Fibroblast of skin of abdomen (primary cell): ENCODE data around the gene ZSCAN5B.
"Not testable (repeated sequence)": the region's sequence is repeated elsewhere in the genome, so short reads cannot be mapped to it uniquely, and the experiment has no call there.

Source experiments
- DNase-seq: peaks from one replicate; pipeline ENCODE4 v3.0.0-alpha.2; 2013

The ZSCAN5B gene

DNA sequence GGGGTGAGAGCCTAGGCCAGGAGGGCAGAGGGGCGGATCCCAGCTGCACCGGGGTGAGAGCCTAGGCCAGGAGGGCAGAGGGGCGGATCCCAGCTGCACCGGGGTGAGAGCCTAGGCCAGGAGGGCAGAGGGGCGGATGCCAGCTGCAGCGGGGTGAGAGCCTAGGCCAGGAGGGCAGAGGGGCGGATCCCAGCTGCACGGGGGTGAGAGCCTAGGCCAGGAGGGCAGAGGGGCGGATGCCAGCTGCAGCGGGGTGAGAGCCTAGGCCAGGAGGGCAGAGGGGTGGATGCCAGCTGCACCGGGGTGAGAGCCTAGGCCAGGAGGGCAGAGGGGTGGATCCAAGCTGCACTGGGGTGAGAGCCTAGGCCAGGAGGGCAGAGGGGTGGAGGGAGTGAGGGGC is 21.3 kb downstream of the ZSCAN5B start:
- not testable (repeated sequence) for DNase-seq

DNA sequence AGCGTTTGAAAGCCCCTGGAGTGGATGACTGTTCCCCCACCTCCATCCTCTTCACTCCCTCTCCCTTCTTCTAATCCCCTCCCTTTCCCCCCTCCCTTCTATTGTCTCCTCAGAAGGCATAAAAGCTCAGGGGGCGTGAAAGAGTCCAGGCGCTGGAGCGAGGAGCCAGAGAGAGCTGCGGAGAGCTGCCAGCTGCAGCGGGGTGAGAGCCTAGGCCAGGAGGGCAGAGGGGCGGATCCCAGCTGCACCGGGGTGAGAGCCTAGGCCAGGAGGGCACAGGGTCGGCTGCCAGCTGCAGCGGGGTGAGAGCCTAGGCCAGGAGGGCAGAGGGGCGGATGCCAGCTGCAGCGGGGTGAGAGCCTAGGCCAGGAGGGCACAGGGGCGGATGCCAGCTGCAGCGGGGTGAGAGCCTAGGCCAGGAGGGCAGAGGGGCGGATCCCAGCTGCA is 21.7 kb downstream of the ZSCAN5B start, which contains the start of gene GALP:
GALP (plus strand) TSS at position 148 of the 447 bp plus-strand sequence. CDS start 1,101 bp downstream, outside the sequence.
- DNase-seq, result not testable (repeated sequence)

DNA sequence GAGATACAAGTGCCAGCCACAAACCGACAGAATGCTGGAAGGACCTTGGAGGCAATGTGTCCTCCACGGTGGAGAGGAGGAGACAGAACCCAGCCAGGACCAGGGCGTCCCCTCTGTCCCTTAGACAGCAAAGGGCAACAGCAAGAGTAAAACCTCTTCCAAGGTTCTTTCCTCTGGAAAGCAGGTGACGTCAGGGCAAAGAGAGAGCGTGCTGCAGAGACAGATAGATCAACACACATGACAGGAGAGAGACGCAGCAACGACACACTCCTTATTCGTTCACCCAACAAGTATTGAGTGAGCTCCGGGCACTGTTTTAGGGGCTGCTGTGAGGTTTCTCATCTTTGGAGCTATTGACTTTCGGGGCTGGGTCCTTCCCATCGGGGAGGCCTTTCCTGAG is 23.0 kb downstream of the ZSCAN5B start:
- DNase-seq, result no peak

DNA sequence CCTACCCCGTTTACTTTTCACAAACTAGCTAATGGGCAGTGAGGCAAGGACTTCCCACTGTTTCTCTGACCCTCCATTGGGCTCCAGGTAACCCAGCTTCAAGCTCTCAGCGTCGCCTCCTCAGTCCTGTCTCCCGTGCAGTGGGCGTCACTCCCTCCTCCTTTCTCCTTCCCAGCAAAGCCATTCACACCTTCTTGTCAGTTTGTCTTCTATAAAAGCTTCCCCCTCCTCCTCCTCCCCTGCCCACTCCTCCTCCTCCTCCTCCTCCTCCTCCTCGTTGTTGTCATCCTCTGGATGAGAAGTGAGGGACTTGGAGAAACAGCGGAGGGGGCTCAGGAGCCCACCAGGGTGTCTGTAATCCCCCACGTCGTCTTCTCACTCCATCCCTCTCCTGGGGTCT is 23.5 kb downstream of the ZSCAN5B start:
- DNase-seq, result no peak

DNA sequence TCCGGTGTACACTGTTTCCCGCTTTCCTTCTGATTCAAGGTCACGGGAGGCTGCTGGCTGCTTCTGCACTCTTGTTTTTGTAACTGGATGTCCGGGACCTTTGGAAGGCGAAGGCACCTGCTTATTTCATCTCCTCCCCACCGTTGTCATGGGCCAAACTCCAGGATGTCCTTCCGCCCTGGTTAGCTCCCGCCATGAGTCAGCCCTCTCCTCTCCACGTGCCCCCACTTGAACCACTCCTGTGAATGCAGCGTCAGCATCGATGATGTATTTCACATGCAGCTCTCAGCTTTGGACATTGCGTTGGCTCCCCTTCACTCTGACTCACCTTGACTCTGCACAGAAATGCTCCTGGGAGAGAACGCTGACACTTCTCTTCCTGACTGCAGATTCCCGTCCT is 27.3 kb downstream of the ZSCAN5B start:
- DNase-seq, result no peak

DNA sequence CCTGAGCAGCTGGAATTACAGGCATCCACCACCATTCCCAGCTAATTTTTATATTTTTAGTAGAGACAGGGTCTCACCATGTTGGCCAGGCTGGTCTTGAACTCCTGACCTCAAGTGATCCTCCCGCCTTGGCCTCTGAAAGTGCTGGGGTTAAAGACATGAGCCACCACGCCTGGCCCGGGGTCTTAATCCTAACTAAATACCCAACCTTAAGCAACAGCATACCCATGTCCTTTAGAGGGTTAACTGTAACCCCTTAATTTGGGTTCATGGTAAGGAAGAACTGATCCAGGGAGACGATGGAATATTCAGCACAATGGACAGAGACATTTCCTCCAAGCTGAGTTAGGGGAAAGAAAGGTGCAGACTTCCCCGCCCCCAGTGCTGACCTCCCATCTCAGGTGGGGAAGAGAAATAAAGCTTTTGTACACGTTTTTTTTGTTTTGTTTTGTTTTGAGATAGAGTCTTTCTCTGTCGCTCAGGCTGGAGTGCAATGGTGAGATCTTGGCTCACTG is 30.5 kb downstream of the ZSCAN5B start:
- DNase-seq, result no peak

DNA sequence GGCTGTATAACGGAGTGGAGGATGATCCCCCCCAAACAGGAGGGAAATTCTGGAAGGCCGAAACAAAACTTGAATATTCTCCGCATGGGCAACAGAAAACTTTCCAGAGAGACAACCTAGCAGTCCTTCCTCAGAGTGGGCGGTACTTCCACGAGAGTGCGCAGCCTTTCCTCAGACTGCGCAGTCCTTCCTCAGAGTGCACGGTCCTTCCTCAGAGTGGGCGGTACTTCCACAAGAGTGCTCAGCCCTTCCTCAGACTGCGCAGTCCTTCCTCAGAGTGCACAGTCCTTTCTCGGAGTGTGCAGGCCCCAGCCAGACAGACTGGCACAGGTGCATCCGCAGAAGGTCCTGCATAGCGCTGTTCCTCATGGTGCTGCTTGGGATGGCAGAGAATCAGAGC is 34.5 kb downstream of the ZSCAN5B start:
- no peak for DNase-seq

DNA sequence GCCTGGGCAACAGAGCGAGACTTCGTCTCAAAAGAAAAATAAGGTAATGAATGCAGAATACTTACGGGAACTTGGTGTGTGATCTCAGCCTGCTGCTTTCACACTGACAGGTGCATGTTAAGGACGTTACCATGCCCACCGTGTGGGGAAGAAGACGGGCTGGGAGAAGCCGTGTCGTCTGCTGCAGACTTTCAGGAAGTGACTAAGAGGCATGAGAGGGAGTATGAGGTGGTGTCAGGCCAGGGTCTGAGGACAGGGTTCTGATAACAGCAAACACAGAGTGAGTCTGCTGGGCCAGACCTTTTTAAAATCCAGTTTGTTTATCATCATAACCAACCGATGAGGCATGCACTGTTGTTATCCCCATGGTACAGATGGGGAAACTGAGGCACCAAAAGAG is 35.3 kb downstream of the ZSCAN5B start:
- no peak for DNase-seq

DNA sequence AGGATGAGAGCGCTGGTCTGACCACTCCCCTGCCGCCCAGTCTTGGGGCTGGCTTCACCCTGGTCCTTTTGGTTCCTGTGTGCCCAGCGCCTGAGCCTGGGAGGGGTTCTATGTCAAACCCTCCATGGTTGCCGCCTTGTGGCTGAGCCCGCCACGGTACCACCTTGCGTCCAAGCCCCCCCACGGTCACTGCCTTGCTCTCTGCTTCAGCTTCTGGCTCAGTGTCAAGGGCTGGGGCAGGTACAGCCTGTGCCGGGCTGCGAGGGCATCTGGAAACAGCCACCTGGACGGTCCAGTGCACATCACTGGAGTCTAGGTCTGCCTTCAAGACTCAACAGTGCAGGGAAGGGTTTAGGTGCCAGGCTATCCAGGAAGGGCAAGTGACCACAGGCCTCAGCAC is 36.0 kb downstream of the ZSCAN5B start:
- no peak for DNase-seq

DNA sequence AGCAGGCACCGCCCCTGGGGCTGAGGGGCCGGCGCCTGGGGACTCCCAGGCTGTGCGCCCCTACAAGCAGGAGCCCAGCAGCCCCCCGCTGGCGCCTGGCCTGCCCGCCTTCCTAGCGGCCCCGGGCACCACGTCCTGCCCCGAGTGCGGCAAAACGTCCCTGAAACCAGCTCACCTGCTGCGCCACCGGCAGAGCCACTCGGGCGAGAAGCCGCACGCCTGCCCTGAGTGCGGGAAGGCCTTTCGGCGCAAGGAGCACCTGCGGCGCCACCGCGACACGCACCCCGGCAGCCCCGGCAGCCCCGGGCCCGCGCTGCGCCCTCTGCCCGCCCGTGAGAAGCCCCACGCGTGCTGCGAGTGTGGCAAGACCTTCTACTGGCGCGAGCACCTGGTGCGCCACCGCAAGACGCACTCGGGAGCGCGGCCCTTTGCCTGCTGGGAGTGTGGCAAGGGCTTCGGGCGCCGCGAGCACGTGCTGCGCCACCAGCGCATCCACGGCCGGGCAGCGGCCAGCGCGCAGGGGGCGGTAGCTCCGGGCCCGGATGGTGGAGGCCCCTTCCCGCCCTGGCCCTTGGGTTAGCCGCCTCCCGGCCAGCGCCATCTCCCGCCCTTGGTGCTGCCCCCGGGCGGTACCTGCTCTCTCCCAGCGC is 37.8 kb downstream of the ZSCAN5B start:
- no peak for DNase-seq

DNA sequence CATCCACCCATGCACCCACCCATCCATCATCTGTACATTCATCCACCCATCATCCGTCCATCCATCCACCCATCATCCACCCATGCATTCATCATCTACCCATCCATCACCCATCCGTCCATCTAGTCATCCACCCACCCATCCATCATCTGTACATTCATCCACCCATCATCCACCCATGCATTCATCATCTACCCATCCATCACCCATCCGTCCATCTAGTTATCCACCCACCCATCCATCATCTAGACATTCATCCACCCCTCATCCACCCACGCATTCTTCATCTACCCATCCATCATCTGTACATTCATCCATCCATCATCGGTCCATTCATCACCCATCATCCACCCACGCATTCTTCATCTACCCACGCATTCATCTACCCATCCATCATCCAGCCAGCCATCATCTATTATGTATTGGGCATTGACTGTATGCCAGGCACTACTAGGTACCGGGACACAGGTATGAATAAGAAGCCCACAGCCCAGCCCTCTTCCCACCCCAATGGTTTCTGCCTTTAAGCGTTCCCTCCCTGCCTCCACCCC is 38.5 kb downstream of the ZSCAN5B start:
- no peak for DNase-seq

DNA sequence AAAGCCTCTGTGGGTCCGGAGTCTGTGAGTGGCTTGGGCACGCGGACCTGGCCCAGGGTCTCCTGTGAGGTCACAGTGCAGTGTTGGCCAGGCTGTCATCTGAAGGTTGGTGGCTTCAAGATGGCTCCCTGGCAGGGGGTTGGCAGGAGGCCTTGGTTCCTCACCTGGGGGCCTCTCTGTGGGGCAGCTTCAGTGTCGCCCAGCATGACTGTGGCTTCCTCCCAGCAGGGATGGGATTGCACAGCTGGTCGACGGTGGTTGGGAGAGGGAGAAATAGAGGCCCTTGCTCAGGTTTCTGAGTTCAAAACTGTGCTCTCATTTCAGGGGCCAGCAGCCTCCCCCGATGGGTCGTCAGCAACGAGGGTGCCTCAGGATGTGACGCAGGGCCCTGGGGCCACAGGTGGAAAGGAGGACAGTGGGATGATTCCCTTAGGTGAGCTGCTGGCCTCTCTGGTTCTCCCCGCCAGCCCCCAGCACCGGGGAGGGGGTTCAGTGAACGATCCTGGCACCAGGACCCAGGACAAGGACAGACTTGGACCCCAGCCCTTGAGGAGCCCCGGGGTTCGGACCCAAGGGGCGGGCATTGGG is 39.3 kb downstream of the ZSCAN5B start:
- DNase-seq, result no peak

DNA sequence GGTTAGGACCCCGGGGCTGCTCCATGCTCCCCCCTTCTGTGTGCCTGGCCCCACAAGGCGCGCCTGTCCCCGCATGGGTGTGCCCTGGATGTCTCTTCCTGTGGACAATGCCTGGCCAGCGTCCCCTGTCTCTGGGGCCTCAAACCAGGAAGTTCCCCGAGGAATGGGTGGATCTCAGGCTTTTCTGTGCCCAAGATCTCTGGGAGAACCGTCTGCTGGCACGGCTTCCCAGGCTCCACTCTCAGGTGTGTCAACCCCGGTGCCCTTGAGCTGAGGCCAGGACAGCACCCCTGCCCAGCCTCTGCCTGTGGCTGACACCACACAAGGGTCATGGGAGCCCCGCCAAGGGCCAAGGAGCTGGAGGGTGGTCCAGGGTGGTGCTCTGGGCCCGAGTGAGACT is 40.8 kb downstream of the ZSCAN5B start:
- DNase-seq, result no peak

DNA sequence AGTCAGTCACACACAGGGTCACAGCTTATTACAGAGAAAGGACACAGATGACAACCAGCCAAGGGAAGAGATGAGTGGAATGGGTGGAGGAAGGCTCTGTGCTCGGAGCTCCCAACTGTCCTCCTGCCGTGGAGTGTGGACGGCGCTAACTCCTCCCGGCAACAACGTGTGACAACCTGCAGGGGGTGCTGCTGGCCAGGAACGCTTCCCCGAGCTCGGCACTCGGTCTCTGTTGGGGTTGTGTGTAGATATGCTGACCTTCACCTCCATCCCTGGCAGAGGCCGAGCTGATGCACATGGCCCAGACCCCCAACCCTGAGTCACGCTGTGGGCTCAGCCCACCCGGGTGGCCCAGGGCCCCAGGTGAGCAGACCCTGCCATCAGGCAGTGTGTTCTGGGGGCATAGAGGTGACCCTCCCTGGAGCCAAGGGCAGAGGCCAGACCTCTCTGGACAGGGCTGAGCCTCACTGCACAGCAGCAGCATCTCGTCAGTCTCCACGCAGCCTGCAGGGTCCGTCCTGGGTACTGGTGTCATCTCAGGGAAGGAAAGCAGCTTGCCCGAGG is 42.4 kb downstream of the ZSCAN5B start:
- DNase-seq, result no peak

DNA sequence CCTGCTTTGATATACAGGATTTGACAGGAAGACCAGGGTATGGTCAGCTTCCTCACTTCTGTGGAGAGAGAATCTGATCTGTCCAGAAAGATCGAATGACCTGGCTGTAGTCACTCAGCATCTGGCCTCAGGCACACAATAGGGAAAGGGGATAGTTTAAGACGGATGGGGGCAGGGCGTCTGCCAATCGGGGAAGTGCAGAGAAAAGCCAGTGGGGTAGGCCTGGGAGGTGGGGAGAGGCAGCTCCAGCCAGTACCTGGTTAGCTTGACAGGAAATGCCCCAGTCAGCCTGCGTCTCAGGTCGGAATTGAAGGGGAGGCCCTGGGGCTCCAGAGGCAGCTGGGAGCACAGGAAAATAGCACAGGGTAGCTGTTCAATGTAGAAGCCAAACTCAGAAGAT is 44.1 kb downstream of the ZSCAN5B start:
- DNase-seq, result no peak

DNA sequence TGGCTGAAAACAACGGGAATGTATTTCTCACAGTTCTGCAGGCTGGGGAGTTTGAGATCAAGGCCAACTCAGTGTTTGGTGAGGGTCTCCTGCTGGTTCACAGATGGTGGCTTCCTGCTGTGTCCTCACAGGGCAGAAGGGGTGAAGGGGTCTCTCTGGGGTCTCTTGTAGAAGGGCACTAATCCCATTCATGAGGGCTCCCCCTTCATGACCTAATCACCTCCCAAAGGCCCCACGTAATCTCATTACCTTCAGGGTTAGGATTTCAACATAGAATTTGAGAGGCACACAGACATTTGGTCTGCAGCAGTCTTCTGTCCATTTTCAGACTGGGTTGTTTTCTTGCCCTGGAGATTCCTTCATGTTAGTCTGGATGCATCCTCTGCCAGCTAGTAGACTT is 44.9 kb downstream of the ZSCAN5B start:
- DNase-seq, result no peak

DNA sequence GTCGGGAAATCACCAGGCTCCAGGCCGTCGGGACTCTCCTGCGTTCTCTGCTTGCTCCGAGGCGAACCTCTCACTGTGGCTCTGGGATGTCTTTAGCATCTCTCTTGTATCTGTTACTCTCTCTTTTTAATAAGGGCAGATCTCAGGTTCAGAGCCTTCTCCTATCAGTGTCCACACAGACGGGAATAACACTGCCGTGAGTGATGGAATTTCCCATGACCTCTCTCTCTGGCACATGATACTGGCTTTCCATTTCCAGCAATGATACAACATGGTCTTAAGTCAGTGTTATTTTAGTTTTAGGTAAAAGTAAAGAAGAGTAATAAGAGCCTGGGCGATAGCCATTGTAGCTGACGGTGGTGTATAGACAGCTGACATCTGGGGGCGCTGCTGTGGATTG is 47.2 kb downstream of the ZSCAN5B start:
- no peak for DNase-seq

DNA sequence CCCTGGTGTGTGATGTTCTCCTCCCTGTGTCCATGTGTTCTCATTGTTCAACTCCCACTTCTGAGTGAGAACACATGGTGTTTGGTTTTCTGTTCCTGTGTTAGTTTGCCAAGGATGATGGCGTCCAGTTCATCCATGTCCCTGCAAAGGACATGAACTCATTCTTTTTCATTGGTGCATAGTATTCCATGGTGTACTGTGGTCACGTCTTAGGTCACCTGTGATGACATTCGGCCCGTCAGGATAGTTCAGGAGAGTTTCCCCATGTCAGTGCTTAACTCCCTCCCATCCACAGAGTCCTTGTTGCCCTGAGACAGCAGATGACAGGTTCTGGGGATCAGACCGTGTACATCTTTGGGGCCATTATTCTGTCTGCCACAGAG is 47.9 kb downstream of the ZSCAN5B start:
- DNase-seq, result no peak

DNA sequence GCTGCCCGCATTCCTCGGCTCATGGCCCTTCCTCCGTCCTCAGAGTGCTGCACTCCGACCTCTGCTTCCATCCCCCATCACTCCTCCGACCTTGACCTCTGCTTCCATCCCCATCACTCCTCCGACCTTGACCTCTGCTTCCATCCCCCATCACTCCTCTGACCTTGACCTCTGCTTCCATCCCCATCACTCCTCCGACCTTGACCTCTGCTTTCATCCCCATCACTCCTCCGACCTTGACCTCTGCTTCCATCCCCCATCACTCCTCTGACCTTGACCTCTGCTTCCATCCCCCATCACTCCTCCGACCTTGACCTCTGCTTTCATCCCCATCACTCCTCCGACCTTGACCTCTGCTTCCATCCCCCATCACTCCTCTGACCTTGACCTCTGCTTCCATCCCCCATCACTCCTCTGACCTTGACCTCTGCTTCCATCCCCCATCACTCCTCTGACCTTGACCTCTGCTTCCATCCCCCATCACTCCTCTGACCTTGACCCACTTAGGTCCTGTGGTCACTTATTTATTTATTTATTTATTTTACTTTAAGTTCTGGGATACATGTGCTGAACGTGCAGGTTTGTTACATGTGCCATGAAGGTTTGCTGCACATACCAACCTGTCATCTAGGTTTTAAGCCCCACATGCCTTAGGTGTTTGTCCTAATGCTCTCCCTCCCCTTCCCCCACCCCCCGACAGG is 48.5 kb downstream of the ZSCAN5B start:
- not testable (repeated sequence) for DNase-seq

DNA sequence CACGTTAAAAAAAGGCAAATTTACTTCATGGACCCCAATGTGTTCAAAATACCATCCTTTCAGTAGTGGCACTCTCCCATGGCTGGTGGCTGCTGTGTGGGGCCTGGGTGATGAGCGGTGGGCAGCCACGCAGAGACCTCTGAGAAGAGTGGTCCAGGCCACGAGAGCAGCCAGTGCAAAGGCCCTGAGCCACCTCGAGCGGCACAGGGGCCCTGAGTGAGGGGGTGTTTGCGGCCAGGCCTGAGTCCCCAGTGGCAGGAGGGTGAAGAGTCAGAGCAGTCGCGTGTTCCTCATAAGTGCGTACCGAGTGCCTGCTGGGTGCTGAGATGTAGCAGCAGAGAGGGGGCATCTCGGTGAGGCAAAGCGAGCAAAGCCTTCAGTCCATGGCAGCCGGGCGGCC is 49.5 kb downstream of the ZSCAN5B start:
- DNase-seq, result no peak

DNA sequence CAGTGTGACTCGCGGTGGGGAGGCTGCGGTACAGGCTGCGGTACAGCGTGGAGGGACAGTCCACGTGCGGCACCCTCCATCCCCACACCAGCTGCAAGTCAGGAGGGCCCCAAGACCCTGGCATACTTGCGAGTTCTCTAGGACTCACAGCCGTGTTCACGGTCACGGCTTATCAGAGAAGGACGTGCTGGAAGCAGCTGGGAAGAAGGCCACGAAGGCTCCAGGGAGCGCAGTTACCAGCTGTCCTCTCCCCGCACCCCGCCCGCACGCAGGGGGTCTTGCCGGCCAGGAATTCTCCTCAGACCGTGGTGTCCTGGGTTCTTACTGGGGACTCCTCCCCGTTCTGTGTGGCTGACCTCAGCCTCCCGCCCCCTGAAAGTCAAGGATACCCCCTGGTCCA is 50.3 kb downstream of the ZSCAN5B start:
- no peak for DNase-seq

DNA sequence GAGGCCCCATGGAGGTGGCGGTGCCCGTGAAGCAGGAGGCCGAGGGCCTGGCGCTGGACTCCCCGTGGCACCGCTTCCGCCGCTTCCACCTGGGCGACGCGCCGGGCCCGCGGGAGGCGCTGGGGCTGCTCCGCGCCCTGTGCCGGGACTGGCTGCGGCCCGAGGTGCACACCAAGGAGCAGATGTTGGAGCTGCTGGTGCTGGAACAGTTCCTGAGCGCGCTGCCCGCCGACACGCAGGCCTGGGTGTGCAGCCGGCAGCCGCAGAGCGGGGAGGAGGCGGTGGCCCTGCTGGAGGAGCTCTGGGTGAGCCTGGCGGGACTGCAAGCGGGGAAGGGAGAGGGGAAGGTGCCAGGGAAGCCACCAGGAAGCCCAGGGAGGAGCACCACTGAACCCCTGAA is 50.7 kb downstream of the ZSCAN5B start:
- DNase-seq, result no peak

DNA sequence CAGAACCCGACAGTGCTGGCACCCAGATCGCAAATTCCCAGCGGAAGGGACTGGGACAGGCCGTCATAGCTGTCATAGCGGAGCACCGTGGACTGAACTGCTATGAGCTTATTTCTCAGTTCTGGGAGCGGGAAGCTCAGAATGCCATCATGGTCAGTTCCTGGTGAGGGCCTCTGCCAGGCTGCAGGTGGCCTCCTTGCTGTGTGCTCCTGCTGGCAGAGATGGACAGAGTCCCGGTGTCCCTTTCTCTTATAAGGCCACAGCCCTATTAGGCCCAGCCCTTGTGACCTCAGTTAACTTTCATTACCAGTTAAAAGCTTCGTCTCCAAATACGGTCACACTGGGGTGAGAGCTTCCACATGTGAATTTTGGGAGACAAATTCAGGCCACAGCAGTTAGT is 51.9 kb downstream of the ZSCAN5B start:
- no peak for DNase-seq
